Progenitor cell of endocrine pancreas (in vitro differentiated cells): ENCODE results near the gene UBE2L3. TPM values are rescaled to one million over a fixed set of nuclear protein-coding genes. Genes with fewer than 3 reads are reported as not detected.
"Not testable (repeated sequence)": the region's sequence is repeated elsewhere in the genome, so short reads cannot be mapped to it uniquely, and the experiment has no call there.

Experiments
- DNase-seq: peaks from one replicate; pipeline ENCODE4 v3.0.0; 2021; ENCODE audit warnings: low spot score; ENCODE audit not compliant: unreplicated experiment
- H3K27ac Mint-ChIP-seq: 2 replicates; pipeline ENCODE4 v1.8.0; 2021; ENCODE audit warnings: mild to moderate bottlenecking, moderate library complexity, mixed read lengths
- H3K27me3 Mint-ChIP-seq: 2 replicates; pipeline ENCODE4 v1.8.0; 2021; ENCODE audit warnings: mixed read lengths
- H3K36me3 Mint-ChIP-seq: 2 replicates; pipeline ENCODE4 v1.8.0; 2022; ENCODE audit warnings: mixed read lengths; ENCODE audit not compliant: insufficient read depth
- H3K4me1 Mint-ChIP-seq: 2 replicates; pipeline ENCODE4 v1.8.0; 2021; ENCODE audit warnings: low read depth, mixed read lengths
- H3K4me3 Mint-ChIP-seq: 2 replicates; pipeline ENCODE4 v1.8.0; 2021; ENCODE audit warnings: low read depth, mild to moderate bottlenecking, moderate library complexity, mixed read lengths
- H3K9me3 Mint-ChIP-seq: 2 replicates; pipeline ENCODE4 v1.8.0; 2021; ENCODE audit warnings: low read depth, mixed read lengths
- total RNA-seq: library from RNA; stranded (reverse); gene quantifications from 2 replicates; pipeline ENCODE4 v1.2.1, GENCODE V29; 2021
- TF ChIP-seq, protein P1 (sequence below): fragments of 200-600 bp; sonication (generic); IDR thresholded peaks from one replicate; pipeline ENCODE4 v1.5.0; 2021; ENCODE audit warnings: antibody characterized with exemption, mild to moderate bottlenecking; ENCODE audit not compliant: unreplicated experiment

Gene UBE2L3
- total RNA-seq, 1 donor from 2014 or later = 67.4 TPM

DNA sequence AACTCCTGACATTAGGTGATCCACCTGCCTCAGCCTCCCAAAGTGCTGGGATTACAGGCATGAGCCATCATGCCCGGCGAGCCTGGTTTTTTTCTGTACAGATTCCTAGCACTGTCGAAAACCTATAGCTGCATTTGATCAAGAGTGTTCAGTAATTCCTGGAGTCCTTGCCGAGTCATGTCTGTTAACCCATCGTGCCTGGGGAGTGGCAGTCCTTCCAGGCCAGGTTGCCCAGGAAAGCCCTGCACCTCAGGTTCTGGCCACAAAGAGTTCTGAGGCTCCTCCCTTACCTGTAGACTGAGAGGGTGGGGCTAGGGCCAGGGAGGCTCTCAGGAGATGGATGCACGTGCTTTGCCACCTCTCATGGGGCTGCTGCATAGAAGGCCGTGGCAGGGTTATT lies 45.3 kb downstream of the UBE2L3 start:
- Mint-ChIP-seq H3K27me3 (no peaks in the 10 kb centered on the region), H3K4me1 (peaks cover 8% of the 10 kb centered on the region), H3K36me3 (peaks cover 15% of the 10 kb centered on the region), H3K27ac (no peak overlapping the region), H3K4me3 (no peak overlapping the region), H3K9me3 (no peaks in the 10 kb centered on the region)
- DNase-seq = no peak
- TF ChIP-seq, protein P1, sequence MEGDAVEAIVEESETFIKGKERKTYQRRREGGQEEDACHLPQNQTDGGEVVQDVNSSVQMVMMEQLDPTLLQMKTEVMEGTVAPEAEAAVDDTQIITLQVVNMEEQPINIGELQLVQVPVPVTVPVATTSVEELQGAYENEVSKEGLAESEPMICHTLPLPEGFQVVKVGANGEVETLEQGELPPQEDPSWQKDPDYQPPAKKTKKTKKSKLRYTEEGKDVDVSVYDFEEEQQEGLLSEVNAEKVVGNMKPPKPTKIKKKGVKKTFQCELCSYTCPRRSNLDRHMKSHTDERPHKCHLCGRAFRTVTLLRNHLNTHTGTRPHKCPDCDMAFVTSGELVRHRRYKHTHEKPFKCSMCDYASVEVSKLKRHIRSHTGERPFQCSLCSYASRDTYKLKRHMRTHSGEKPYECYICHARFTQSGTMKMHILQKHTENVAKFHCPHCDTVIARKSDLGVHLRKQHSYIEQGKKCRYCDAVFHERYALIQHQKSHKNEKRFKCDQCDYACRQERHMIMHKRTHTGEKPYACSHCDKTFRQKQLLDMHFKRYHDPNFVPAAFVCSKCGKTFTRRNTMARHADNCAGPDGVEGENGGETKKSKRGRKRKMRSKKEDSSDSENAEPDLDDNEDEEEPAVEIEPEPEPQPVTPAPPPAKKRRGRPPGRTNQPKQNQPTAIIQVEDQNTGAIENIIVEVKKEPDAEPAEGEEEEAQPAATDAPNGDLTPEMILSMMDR = no peak

DNA sequence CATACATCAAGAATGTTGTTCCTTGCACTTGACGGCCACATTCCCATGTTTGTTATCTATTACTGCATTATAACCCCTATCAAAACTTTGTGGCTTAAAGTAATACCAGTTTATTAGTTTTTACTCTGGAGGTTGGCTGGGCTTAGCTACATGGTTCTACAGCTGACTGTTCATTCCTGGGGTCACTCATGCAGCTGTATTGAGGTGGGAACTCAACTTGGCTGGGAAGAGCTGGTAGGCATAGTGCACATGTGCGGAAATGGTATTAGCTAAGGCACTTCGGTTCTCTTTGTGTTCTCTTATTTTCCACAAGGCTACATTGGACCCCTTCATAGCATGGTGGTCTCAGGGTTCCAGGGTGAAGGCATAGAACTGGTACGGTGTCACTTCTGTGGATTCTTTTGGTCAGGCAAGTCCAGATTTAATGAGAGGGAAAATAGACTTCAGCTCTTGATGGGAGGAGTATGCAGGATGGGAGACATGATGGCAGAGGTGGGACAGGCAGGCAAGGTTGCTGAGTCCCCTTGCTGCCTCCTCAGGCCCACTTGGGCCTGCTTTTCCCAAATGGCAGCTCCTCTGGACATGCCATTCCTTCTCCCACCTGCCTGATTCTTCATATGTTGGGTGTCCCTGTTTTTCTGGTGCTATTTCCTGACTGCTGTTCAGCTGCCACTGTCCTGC lies 46.2 kb downstream of the UBE2L3 start:
- TF ChIP-seq, protein P1 = no peak
- Mint-ChIP-seq H3K9me3 (no peaks in the 10 kb centered on the region), H3K4me3 (no peak overlapping the region), H3K4me1 (peaks cover 8% of the 10 kb centered on the region), H3K36me3 (peaks cover 15% of the 10 kb centered on the region), H3K27ac (peak overlapping the region; percentile 56), H3K27me3 (no peaks in the 10 kb centered on the region)
- DNase-seq = no peak

GRCh38 chr22:21615731-21616130 lies 48.2 kb downstream of the UBE2L3 start:
- no peaks in the 10 kb centered on the region for H3K27me3 Mint-ChIP-seq
- H3K36me3 Mint-ChIP-seq = peaks cover 17% of the 10 kb centered on the region

DNA sequence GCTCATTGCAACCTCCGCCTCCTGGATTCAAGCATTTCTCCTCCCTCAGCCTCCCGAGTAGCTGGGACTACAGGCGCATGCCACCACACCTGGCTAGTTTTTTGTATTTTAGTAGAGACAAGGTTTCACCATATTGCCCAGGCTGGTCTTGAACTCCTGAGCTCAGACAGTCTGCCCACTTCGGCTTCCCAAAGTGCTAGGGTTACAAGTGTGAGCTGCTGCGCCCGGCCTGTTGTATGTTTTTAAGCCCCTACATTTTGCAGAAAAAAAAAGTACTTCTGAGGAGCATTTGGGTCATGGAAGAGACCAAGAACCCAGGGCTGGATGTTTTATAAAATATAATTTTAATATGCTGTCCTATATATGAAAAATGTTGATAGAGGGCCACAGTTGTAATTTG lies 49.8 kb downstream of the UBE2L3 start:
- DNase-seq, H3K4me1 Mint-ChIP-seq, H3K27ac Mint-ChIP-seq, H3K9me3 Mint-ChIP-seq, H3K27me3 Mint-ChIP-seq, H3K4me3 Mint-ChIP-seq: not testable (repeated sequence)
- H3K36me3 Mint-ChIP-seq = peaks cover 12% of the 10 kb centered on the region

More at GRCh38 chr22:21615731-21616130, 48.2 kb downstream of the UBE2L3 start:
- peaks cover 8% of the 10 kb centered on the region for H3K4me1 Mint-ChIP-seq
- DNase-seq = no peak
- TF ChIP-seq, protein P1 = no peak
- no peak overlapping the region for H3K4me3 Mint-ChIP-seq
- peak overlapping the region; percentile 77 for H3K27ac Mint-ChIP-seq
- no peaks in the 10 kb centered on the region for H3K9me3 Mint-ChIP-seq

GRCh38 chr22:21621025-21621424 lies 53.5 kb downstream of the UBE2L3 start:
- no peaks in the 10 kb centered on the region for H3K27me3 Mint-ChIP-seq
- no peak overlapping the region for H3K27ac Mint-ChIP-seq
- no peak overlapping the region for H3K4me3 Mint-ChIP-seq
- peaks cover 9% of the 10 kb centered on the region for H3K36me3 Mint-ChIP-seq
- H3K9me3 Mint-ChIP-seq = no peaks in the 10 kb centered on the region
- no peak for DNase-seq
- TF ChIP-seq, protein P1 = no peak
- peaks cover 2% of the 10 kb centered on the region for H3K4me1 Mint-ChIP-seq
